Measurements from ENCODE around the gene CDC7. TPM values are rescaled to one million over a fixed set of nuclear protein-coding genes. Genes with fewer than 3 reads are reported as not detected.

CDC7 gene
- polyA plus RNA-seq, 3 donors = 0.41 to 3.4 (median 1.4) TPM

DNA sequence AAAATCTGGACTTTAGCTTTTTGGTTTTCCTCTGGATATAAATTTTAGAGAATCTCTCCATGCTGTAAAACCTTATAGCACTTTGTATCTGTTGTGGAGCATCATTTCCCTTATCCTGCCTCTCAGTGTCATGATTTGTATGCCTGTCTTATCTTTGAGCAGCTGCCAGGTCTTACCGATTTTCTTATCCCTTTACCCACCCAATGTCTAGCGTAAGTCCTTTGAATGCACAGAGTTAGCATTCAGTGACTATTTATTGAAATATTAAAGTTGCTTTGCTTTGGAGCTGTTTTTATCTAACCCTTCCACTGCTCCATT is 37.3 kb downstream of the CDC7 start:
- no peak overlapping the region for H3K27ac ChIP-seq (ENCODE audit: low read depth, low read length)

DNA sequence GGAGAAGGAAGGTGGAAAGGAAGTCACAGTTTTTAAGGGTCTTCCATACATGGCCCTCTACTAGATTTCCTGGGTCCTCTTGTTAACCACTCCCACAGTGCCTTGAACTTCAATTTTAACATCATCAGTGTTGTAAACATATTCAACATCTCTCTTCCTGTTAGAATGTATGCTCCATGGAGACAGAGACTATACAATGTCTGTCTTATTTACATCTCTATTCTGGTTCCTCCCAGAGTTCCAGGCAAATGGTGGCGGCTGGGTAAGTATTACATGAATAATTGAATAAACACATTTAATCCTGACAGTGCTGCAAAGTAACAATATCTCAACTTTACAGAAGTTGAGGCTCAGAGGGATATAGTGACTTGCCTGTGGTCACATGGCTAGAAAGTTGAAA is 40.3 kb downstream of the CDC7 start:
- 86 to 99% (median 97%) methylated on average over 1 of the region's 1 CpG for WGBS, 3 donors

More for the DNA sequence above, 37.3 kb downstream of the CDC7 start:
- WGBS, 3 donors = 75 to 86% (median 84%) methylated on average over 2 of the region's 2 CpGs

DNA sequence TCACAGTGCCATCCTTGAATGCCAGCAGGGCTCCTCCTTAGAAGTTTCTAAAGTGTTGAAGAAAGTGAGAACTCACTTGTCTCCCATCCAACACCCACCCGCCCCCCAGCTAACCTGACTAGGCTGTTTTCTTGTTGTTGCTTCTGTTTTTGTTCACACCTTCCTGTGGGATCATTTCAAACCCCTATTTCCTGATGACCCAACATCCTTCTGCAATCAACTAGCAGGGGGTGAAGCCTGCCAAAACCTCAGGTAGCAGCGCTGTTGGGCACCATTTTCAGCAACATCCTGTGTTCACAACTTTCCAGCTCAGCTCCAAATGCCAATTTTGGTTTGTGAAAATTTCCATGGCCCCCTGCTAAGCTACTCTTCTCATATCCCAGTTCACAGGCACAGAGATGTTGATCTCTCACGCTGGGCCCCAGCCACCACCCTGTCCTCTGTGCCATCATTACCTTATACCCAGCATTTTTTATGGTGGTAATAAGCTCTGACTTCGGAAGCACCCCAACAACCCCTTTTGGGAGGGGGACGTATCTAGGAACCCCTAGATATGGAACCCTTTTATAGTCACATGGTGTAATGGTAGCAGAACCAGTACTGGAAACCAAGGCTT is 41.4 kb downstream of the CDC7 start:
- WGBS, 3 donors = 67 to 72% (median 70%) methylated on average over 5 of the region's 5 CpGs
- H3K27ac ChIP-seq (ENCODE audit: low read depth, low read length) = no peak overlapping the region

More for the DNA sequence above, 40.3 kb downstream of the CDC7 start:
- H3K27ac ChIP-seq (ENCODE audit: low read depth, low read length) = no peak overlapping the region

DNA sequence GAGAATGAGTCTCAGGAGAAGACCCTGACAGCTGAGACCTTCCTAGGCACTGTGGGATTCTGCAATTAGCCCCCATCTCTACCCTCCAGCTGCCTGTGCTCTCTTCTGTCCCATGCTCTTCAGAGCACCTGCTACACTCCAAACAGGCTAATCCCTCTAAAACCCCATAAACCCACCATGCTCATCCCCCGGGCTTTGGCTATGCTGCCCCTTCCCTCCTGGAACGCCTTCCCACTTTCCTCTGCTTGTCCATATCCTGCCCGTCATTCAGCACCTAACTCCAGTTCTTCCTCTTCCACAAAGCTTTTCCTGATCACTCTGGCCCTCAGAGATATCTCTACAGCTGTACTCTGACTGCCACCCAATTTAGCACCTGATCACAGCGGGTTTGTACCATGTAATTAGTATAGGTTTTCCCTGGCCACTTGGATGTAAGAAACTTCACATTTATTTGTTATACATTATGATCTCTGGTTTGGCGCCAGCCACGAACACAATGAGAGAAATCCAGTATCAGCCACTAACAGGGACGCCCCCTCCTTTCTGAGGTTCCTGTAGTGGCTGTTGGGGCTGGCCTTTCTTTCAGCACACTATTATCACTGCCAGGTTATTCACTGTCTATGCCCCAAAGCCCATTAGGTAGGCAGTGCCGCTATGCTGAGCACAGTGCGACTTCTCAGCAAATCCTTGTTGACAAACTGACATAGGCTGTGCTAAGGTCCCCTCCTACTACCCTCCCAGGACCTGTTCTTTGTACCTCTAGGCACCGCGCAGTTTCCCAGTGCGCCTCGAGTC is 45.1 kb downstream of the CDC7 start:
- 82 to 93% (median 93%) methylated on average over 13 of the region's 13 CpGs for WGBS, 3 donors

DNA sequence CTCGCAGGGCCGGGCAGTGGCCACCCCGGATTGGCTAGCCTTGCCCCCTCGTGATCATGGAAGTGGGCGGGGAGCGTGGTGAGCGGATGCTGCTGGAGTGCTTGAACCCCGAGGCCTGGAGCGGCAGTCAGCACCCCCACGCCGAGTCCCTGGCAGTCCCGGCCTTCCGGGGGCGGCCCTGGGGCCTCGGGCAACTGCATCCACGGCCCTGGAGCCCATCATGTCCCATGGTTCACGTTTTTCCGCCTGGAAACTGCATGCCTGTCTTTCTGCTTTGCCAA is 45.6 kb downstream of the CDC7 start:
- WGBS, 3 donors = 78 to 93% (median 91%) methylated on average over 18 of the region's 18 CpGs
- no peak overlapping the region for H3K27ac ChIP-seq (ENCODE audit: low read depth, low read length)

More for the DNA sequence above, 45.1 kb downstream of the CDC7 start:
- H3K27ac ChIP-seq (ENCODE audit: low read depth, low read length) = no peak overlapping the region

DNA sequence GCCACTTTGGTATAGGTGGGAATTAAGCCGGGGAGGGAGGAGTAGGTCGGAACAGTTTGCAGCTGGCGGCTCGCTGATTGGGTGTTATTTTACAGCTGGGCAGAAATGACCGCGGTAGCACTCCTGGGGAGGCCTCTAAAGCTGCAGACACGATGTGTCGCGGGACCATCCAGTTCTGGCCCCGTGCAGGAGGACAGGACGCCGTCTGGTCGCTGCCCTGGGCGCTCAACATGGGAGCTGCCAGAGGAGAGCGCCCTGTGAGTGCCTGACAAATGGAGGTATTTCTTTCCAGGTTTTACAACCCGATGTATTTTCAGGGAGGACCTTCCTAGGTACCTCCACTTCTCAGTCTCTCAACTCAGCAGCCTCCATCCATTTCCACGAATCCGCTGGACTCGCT is 46.2 kb downstream of the CDC7 start:
- 75 to 97% (median 88%) methylated on average over 19 of the region's 19 CpGs for WGBS, 3 donors
- H3K27ac ChIP-seq (ENCODE audit: low read depth, low read length) = no peak overlapping the region

DNA sequence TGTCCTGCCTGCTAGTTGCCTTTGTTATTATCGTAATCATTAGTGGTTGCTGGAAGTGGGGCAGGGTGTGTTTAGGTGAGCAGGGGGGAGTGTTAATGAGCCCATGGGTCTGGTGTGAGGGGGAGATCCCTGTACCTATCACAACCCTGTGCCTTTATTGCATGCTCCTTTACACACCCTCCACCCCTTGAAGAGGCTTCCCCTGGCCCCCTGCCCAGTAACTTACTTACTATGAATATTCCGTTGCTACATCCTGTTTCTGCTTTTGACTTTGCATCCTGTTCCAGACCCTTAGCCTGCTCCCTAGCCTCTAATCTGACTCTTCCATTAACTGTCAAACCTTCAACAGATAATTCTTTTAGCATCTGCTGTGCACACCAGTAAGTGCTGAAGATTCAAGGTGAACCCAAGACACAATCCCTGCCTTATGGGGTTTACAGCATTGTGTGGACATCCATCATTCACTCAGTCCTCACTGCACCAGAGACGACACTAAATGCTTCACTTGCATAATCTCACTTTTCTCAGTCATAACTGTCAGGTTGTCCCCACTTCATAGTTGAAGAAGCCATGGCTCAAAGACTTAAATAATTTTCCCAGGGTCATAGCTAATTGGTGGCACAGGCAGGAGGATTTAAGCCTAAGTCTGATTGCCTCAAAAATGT is 47.9 kb downstream of the CDC7 start:
- no peak overlapping the region for H3K27ac ChIP-seq (ENCODE audit: low read depth, low read length)
- WGBS, 3 donors = 44 to 62% (median 61%) methylated on average over 3 of the region's 3 CpGs

DNA sequence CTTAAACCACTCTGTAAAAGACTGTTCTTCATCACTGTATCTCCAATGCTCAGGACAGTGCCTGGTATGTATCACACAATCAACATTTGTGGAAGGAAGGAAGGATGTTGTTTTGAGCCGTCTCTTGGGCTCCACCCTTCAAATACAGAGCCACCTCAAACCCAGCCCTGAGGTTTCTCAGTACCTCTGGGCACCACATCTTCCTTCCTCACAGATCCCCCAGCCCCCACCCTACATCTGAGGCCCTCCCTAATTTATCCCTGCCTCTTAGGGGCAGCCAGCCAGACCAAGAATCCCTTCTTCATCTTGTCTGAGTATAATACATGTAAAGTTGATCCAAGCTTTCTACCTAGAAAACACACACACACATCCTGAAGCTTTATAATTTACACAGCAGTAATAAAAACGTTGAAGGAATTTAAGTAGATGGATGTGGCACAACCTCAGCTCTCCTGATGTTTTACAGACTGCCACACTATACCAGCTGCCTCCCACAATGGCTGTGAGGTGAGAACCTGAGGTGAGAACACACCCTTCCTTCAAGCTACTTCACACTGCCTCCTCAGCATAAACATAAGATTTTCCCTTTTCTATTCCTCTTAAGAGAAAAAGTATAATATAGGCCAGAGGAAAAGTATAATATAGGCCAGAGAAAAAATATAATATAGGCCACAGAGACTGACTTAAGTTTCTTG is 48.5 kb downstream of the CDC7 start:
- no peak overlapping the region for H3K27ac ChIP-seq (ENCODE audit: low read depth, low read length)
- 12 to 27% (median 23%) methylated on average over 2 of the region's 2 CpGs for WGBS, 3 donors

DNA sequence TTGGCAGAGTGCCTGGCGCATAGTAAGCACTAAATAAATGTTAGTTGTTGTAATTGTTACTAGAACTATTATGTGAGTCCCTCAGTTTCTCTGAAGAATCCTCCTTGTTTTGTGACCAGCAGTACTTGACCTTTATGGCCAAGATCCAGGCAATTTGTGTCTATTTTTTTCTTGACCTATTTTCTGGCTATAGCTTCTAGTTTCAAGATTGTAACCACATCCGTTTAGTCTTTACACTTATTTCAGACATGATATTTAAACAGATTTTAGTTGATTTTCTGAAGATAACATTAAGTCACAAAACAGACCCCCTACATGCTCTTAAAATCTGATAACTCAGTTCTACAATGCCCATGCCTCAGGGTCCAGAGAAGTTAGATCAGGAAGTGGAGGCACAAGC is 50.3 kb downstream of the CDC7 start:
- WGBS, 3 donors = 68 to 85% (median 84%) methylated on average over 2 of the region's 2 CpGs
- no peak overlapping the region for H3K27ac ChIP-seq (ENCODE audit: low read depth, low read length)

DNA sequence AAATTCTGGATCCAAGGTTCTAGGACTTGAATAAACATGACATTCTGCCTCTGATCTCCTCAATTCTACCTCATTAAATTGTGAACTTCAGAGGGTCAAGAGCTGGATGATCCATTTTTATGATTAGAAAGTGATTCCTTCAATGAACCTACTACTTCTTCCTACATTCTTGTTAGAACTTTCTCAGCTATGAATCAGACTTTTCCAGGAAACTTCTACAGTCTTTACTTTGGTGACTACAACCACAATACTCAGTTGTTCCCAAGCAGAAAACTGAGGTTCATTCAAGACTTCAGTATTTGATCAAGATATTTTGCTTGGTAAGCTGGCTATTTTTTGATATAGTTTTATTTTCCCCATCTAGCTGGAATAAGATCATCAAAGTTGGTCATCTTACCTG is 51.4 kb downstream of the CDC7 start:
- H3K27ac ChIP-seq (ENCODE audit: low read depth, low read length) = no peak overlapping the region

DNA sequence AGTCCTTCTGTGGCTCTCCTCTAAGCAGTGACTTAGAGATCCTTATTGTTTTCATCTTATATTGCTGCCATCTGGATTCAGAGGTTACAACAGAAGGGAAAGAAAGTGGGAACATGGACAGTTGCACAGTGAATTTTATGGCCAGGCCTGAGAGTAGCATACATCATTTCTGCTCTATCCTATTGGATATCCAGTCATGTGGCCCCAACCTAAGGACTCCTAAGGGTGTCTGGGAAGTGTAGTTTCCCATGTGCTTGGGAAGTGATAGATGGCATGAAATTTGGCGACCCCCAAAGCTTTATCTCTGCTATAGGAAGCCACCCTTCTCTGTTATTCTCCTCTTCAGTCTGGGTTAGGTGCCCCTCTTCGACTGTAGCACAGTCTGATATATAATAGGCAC is 51.9 kb downstream of the CDC7 start:
- no peak overlapping the region for H3K27ac ChIP-seq (ENCODE audit: low read depth, low read length)
- WGBS, 3 donors = 73 to 92% (median 76%) methylated on average over 2 of the region's 2 CpGs

DNA sequence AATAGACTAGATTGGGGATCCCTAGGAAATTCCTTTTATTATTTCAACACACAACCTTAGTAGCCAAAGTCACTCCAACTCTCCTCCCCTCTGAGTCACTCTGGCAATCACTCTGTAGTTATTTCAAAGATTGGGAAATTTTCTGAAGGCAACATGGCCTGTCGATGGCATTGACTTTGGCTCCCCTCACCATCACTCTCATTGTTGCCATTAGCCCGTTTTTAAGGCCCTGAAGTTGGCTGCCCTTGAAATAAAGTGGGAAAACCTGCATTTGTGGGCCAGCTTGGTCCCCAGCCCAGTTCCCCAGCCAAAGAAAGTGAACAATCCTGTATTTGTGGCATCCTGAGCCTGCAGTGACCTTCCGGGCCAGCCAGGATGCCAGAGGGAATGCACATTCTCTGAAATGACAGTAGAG is 52.5 kb downstream of the CDC7 start:
- no peak overlapping the region for H3K27ac ChIP-seq (ENCODE audit: low read depth, low read length)
- 51 to 62% (median 55%) methylated on average over 3 of the region's 3 CpGs for WGBS, 3 donors

DNA sequence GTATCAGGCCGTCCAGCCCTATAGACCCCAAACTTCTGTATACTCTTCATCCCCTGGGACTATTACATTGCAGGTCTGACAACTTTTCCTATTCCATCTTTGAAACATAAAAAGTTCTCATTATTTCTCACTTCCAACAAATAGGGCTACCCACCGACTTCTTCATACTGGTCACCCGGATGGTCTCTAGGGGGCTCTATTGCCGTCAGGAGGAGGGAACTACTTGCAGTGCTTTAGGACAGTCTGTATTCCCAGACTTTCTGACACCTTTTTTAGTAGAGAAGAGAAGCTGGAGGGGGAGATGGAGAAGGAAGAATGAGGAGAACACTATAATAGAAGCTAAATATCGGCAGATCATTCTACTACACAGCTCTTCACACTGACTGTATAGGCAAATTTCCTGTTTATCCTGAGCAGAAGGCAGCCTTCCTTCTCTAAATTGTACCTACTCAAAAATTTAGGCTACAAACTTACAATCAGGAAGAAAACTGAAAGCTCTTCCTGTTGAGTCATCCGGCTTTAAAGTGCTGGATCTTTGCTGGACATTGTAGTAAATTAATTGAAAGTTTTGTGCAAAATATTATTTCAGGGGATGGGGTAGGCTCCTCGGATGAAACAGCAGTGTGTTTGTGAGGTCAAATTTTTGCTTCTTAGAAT is 54.6 kb downstream of the CDC7 start:
- 47 to 51% (median 50%) methylated on average over 7 of the region's 7 CpGs for WGBS, 3 donors
- H3K27ac ChIP-seq (ENCODE audit: low read depth, low read length) = no peak overlapping the region

DNA sequence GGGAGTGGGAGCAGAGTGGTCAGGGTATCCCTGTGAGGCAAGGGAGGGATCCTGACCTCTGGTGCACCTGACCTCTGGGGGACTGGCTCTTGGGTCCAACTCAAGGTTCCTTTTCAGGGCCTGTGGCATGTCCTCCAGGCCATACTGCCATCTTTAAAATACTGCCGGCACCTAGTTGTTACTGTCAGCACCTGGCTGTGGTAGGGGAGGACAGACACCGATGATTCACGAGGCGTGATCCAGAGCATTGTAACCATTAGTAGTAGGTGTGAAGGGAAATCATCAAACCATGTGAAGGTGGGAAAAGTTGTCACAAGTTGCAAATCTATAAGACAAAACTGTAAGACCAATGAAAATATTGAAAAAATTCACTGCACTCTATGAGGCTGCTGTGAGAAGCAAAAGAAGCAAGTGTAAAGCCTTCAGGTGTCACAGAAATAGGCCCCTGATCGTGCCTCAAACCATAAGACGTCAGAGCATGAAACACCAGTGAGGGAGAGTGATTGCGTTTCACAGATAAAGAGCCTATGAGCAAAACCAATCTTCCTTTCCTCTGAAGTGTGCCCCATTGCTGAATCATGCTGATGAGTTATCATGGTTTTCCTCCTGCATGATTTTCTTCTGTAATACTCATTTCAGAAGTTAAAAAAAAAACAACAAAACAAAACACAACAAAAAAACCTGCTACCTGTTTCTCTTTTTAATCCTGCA is 55.3 kb downstream of the CDC7 start:
- H3K27ac ChIP-seq (ENCODE audit: low read depth, low read length) = no peak overlapping the region

DNA sequence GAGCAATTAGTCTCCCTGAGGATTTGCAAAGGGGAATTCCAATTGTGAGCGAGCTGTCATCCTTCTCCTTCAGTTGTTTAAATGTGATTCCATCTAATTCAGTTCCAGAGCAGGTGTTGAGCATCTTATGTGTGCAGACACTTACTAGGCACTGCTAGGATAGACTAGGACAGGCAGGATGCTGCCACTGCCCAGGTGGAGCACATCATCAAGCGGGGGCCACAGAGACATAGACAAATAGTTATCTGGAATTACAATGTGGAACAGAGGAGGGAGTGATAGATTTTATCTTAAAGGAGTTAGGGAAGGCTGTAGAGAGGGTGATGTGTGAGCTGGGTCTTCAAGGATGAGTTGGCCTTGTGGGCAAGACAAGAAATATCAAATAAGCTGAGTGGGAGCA is 55.9 kb downstream of the CDC7 start:
- WGBS, 3 donors = 89 to 97% (median 95%) methylated on average over 2 of the region's 2 CpGs
- H3K27ac ChIP-seq (ENCODE audit: low read depth, low read length) = no peak overlapping the region

More for the DNA sequence above, 55.3 kb downstream of the CDC7 start:
- 67 to 85% (median 72%) methylated on average over 7 of the region's 7 CpGs for WGBS, 3 donors

DNA sequence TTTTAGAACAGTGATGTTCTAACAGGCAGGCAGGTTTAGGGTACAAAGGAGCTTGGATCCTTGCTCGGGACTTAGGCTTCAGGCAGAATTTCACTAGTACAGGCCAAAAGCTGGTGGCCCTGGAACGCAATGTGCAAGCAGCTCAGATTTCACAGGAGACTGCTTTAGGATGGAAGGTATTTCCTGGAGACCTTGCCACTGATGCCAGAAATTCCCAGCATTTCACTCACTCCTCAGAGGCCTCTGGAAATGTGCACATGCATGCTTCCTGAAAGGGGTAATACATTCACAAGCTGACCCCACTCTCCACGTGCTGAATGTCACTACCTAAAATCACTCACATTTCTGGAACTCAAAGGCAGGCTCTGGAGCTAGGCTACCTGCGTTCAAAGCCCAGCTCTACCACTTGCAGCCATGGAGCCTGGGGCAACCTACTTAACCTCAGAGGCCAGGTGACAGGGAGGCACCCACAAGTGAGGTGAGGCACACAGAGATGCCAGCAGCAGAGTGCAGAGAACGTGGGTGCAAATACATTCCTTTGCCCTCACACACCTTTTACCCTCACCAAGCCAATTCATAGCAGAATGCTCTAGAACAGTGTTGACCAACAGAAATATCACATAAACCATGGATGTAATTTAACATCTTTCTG is 56.5 kb downstream of the CDC7 start:
- WGBS, 3 donors = 68 to 83% (median 76%) methylated on average over 5 of the region's 5 CpGs
- no peak overlapping the region for H3K27ac ChIP-seq (ENCODE audit: low read depth, low read length)

DNA sequence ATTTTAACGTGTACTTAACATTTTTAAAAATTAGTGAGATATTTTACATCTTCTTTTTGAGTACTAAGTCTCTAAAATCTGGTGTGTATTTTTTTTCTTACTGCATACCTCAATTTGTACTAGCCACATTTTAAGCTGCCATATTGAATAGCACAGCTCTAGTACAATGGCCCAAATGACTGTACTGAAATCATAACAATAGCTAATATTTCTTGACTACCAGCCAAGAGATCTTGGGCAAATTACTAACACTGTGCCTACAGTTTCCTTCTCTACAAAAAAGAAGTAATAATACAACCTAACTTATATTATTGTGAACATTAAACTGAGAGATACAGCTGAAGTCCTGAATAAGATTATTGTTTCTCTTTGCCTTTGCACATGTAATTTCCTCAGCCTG is 57.2 kb downstream of the CDC7 start:
- no peak overlapping the region for H3K27ac ChIP-seq (ENCODE audit: low read depth, low read length)
- WGBS, 3 donors = 0 to 80% (median 42%) methylated on average over 1 of the region's 1 CpG

Measured in adipose tissue (tissue), 3 donors.